Measurements from ENCODE around the gene GTF2F2.

The GTF2F2 gene

GRCh38 chr13:45222919-45223318, 102.6 kb downstream of the GTF2F2 start:
- Histone ChIP-seq H3K4me1 (ENCODE audit: control insufficient read depth, insufficient read depth, low read length, poor library complexity, severe bottlenecking) (no peaks in the 10 kb centered on the region), H3K27ac (ENCODE audit: insufficient read depth, low read length, poor library complexity, severe bottlenecking) (no peak overlapping the region)

GRCh38 chr13:45224176-45224575, 103.9 kb downstream of the GTF2F2 start:
- DNase-seq, result no peak
- Histone ChIP-seq H3K4me1 (ENCODE audit: control insufficient read depth, insufficient read depth, low read length, poor library complexity, severe bottlenecking) (no peaks in the 10 kb centered on the region), H3K9me3 (ENCODE audit: control insufficient read depth, low read length) (no peaks in the 10 kb centered on the region), H3K27me3 (replicated peaks; ENCODE audit: control insufficient read depth, insufficient read depth, low read length, poor library complexity, severe bottlenecking) (no peaks in the 10 kb centered on the region), H3K27ac (ENCODE audit: insufficient read depth, low read length, poor library complexity, severe bottlenecking) (no peak overlapping the region), H3K36me3 (ENCODE audit: control insufficient read depth, insufficient read depth, low read length) (no peaks in the 10 kb centered on the region), H3K4me3 (ENCODE audit: insufficient read depth, low read depth, low read length, poor library complexity, severe bottlenecking) (no peak overlapping the region)

More at GRCh38 chr13:45222919-45223318, 102.6 kb downstream of the GTF2F2 start:
- H3K36me3 ChIP-seq (ENCODE audit: control insufficient read depth, insufficient read depth, low read length), result no peaks in the 10 kb centered on the region
- H3K4me3 ChIP-seq (ENCODE audit: insufficient read depth, low read depth, low read length, poor library complexity, severe bottlenecking), result no peak overlapping the region
- no peaks in the 10 kb centered on the region for H3K9me3 ChIP-seq (ENCODE audit: control insufficient read depth, low read length)
- DNase-seq, result no peak
- H3K27me3 ChIP-seq (replicated peaks; ENCODE audit: control insufficient read depth, insufficient read depth, low read length, poor library complexity, severe bottlenecking), result no peaks in the 10 kb centered on the region

- no peak overlapping the region for H3K27ac ChIP-seq (ENCODE audit: insufficient read depth, low read length, poor library complexity, severe bottlenecking)
- H3K9me3 ChIP-seq (ENCODE audit: control insufficient read depth, low read length), result no peaks in the 10 kb centered on the region
- no peaks in the 10 kb centered on the region for H3K36me3 ChIP-seq (ENCODE audit: control insufficient read depth, insufficient read depth, low read length)
- H3K4me3 ChIP-seq (ENCODE audit: insufficient read depth, low read depth, low read length, poor library complexity, severe bottlenecking), result no peak overlapping the region
- no peaks in the 10 kb centered on the region for H3K4me1 ChIP-seq (ENCODE audit: control insufficient read depth, insufficient read depth, low read length, poor library complexity, severe bottlenecking)
- no peak for DNase-seq
- H3K27me3 ChIP-seq (replicated peaks; ENCODE audit: control insufficient read depth, insufficient read depth, low read length, poor library complexity, severe bottlenecking), result no peaks in the 10 kb centered on the region
Measured at GRCh38 chr13:45225370-45225769, 105.1 kb downstream of the GTF2F2 start.

GRCh38 chr13:45226024-45226423, 105.7 kb downstream of the GTF2F2 start:
- H3K27ac ChIP-seq (ENCODE audit: insufficient read depth, low read length, poor library complexity, severe bottlenecking), result no peak overlapping the region
- H3K27me3 ChIP-seq (replicated peaks; ENCODE audit: control insufficient read depth, insufficient read depth, low read length, poor library complexity, severe bottlenecking), result no peaks in the 10 kb centered on the region
- no peak for DNase-seq

DNA sequence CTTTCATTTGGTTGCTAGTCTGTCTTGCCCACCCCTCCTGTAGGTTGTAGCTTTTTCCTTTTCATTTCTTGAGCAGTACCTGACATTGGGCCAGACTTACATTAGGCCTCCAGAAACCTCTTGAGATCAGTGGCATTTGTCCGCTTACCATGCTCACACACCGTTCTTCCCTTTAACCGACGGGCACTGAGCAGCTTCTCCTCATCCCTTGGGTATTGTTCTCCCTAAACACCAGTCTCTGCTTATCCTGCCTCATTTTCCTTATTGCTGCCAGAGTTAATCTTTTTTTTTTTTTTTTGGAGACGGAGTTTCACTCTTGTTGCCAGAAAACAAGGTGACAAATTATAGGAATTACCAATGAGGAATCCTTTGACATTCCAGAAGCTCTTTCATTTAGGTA, 107.7 kb downstream of the GTF2F2 start:
- no peak for DNase-seq
- Histone ChIP-seq H3K36me3 (ENCODE audit: control insufficient read depth, insufficient read depth, low read length) (no peaks in the 10 kb centered on the region), H3K27ac (ENCODE audit: insufficient read depth, low read length, poor library complexity, severe bottlenecking) (no peak overlapping the region), H3K4me3 (ENCODE audit: insufficient read depth, low read depth, low read length, poor library complexity, severe bottlenecking) (no peak overlapping the region), H3K4me1 (ENCODE audit: control insufficient read depth, insufficient read depth, low read length, poor library complexity, severe bottlenecking) (no peaks in the 10 kb centered on the region), H3K27me3 (replicated peaks; ENCODE audit: control insufficient read depth, insufficient read depth, low read length, poor library complexity, severe bottlenecking) (no peaks in the 10 kb centered on the region), H3K9me3 (ENCODE audit: control insufficient read depth, low read length) (no peaks in the 10 kb centered on the region)

More at GRCh38 chr13:45226024-45226423, 105.7 kb downstream of the GTF2F2 start:
- H3K4me3 ChIP-seq (ENCODE audit: insufficient read depth, low read depth, low read length, poor library complexity, severe bottlenecking), result no peak overlapping the region
- no peaks in the 10 kb centered on the region for H3K4me1 ChIP-seq (ENCODE audit: control insufficient read depth, insufficient read depth, low read length, poor library complexity, severe bottlenecking)
- no peaks in the 10 kb centered on the region for H3K9me3 ChIP-seq (ENCODE audit: control insufficient read depth, low read length)
- no peaks in the 10 kb centered on the region for H3K36me3 ChIP-seq (ENCODE audit: control insufficient read depth, insufficient read depth, low read length)

GRCh38 chr13:45229172-45229571, 108.9 kb downstream of the GTF2F2 start:
- no peaks in the 10 kb centered on the region for H3K36me3 ChIP-seq (ENCODE audit: control insufficient read depth, insufficient read depth, low read length)
- no peak for DNase-seq
- no peaks in the 10 kb centered on the region for H3K9me3 ChIP-seq (ENCODE audit: control insufficient read depth, low read length)
- no peak overlapping the region for H3K4me3 ChIP-seq (ENCODE audit: insufficient read depth, low read depth, low read length, poor library complexity, severe bottlenecking)
- no peaks in the 10 kb centered on the region for H3K27me3 ChIP-seq (replicated peaks; ENCODE audit: control insufficient read depth, insufficient read depth, low read length, poor library complexity, severe bottlenecking)
- no peak overlapping the region for H3K27ac ChIP-seq (ENCODE audit: insufficient read depth, low read length, poor library complexity, severe bottlenecking)
- H3K4me1 ChIP-seq (ENCODE audit: control insufficient read depth, insufficient read depth, low read length, poor library complexity, severe bottlenecking), result no peaks in the 10 kb centered on the region

- Histone ChIP-seq H3K9me3 (ENCODE audit: control insufficient read depth, low read length) (no peaks in the 10 kb centered on the region), H3K36me3 (ENCODE audit: control insufficient read depth, insufficient read depth, low read length) (no peaks in the 10 kb centered on the region), H3K27me3 (replicated peaks; ENCODE audit: control insufficient read depth, insufficient read depth, low read length, poor library complexity, severe bottlenecking) (no peaks in the 10 kb centered on the region), H3K4me1 (ENCODE audit: control insufficient read depth, insufficient read depth, low read length, poor library complexity, severe bottlenecking) (no peaks in the 10 kb centered on the region), H3K4me3 (ENCODE audit: insufficient read depth, low read depth, low read length, poor library complexity, severe bottlenecking) (no peak overlapping the region), H3K27ac (ENCODE audit: insufficient read depth, low read length, poor library complexity, severe bottlenecking) (no peak overlapping the region)
- no peak for DNase-seq
Measured at GRCh38 chr13:45231305-45231704, 111.0 kb downstream of the GTF2F2 start.

- Histone ChIP-seq H3K9me3 (ENCODE audit: control insufficient read depth, low read length) (no peaks in the 10 kb centered on the region), H3K36me3 (ENCODE audit: control insufficient read depth, insufficient read depth, low read length) (no peaks in the 10 kb centered on the region), H3K4me3 (ENCODE audit: insufficient read depth, low read depth, low read length, poor library complexity, severe bottlenecking) (no peak overlapping the region), H3K27me3 (replicated peaks; ENCODE audit: control insufficient read depth, insufficient read depth, low read length, poor library complexity, severe bottlenecking) (no peaks in the 10 kb centered on the region), H3K27ac (ENCODE audit: insufficient read depth, low read length, poor library complexity, severe bottlenecking) (no peak overlapping the region), H3K4me1 (ENCODE audit: control insufficient read depth, insufficient read depth, low read length, poor library complexity, severe bottlenecking) (no peaks in the 10 kb centered on the region)
- DNase-seq, result no peak
Measured at GRCh38 chr13:45231722-45232121, 111.4 kb downstream of the GTF2F2 start.

DNA sequence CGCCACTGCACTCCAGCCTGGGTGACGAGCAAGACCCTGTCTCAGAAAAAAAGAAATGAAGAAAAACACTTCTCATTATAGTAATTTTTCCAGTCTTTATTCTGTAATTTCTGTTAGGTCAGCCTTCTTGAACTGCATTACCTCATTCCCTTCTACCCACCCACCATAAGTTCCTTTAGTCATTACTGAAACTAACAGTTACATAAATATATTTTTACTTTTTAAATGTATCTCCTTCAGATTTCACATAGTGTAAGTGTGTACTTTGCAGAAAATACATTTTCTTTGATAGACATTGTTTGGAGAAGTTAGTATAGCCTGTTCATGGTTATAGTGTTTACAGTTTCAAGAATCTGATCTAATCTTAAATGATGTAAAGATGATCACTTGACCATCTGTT, 112.3 kb downstream of the GTF2F2 start:
- H3K36me3 ChIP-seq (ENCODE audit: control insufficient read depth, insufficient read depth, low read length), result no peaks in the 10 kb centered on the region
- H3K4me3 ChIP-seq (ENCODE audit: insufficient read depth, low read depth, low read length, poor library complexity, severe bottlenecking), result no peak overlapping the region
- DNase-seq, result no peak
- no peaks in the 10 kb centered on the region for H3K4me1 ChIP-seq (ENCODE audit: control insufficient read depth, insufficient read depth, low read length, poor library complexity, severe bottlenecking)
- no peak overlapping the region for H3K27ac ChIP-seq (ENCODE audit: insufficient read depth, low read length, poor library complexity, severe bottlenecking)
- no peaks in the 10 kb centered on the region for H3K27me3 ChIP-seq (replicated peaks; ENCODE audit: control insufficient read depth, insufficient read depth, low read length, poor library complexity, severe bottlenecking)
- no peaks in the 10 kb centered on the region for H3K9me3 ChIP-seq (ENCODE audit: control insufficient read depth, low read length)

- H3K9me3 ChIP-seq (ENCODE audit: control insufficient read depth, low read length), result no peaks in the 10 kb centered on the region
- no peak for DNase-seq
- no peak overlapping the region for H3K27ac ChIP-seq (ENCODE audit: insufficient read depth, low read length, poor library complexity, severe bottlenecking)
- H3K36me3 ChIP-seq (ENCODE audit: control insufficient read depth, insufficient read depth, low read length), result no peaks in the 10 kb centered on the region
- no peak overlapping the region for H3K4me3 ChIP-seq (ENCODE audit: insufficient read depth, low read depth, low read length, poor library complexity, severe bottlenecking)
- no peaks in the 10 kb centered on the region for H3K4me1 ChIP-seq (ENCODE audit: control insufficient read depth, insufficient read depth, low read length, poor library complexity, severe bottlenecking)
- no peaks in the 10 kb centered on the region for H3K27me3 ChIP-seq (replicated peaks; ENCODE audit: control insufficient read depth, insufficient read depth, low read length, poor library complexity, severe bottlenecking)
Measured at GRCh38 chr13:45238945-45239795, 118.9 kb downstream of the GTF2F2 start.
